ENCODE data around the gene ATP8B4.

Gene ATP8B4

DNA sequence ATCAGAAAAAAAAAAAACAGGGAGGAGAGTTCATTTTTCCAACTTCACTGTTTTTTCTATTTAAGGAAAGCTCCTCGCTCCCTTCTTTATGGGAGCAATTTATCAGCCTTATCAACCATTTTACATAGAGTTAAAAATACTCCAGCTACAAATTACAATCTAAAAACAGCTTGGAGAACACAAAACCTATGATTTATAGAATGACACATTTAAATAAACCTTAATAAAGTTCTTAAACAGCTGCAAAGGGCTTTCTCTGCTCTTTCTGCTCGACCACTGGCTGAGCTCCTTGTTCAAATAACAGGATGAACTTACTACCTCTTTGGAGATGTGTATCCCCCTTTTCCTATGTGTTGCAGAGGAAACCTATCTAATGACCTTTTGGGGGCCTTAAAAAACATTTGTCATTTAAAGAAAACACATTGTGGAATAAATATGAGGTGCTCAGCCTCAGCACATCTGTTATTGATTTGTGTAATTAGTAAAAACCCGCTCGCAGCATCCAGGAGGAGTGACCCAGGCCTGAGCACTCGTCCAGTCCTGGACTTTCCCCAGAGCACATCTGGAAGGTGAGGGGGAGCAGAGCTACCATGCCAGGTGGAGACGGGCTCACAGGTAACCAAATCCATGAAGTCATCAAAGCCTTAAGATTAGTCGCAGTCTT lies 231.2 kb downstream of the ATP8B4 start:
- no peak for DNase-seq (ENCODE audit: low read depth)
- no peak overlapping the region for H3K4me3 ChIP-seq (ENCODE audit: low read depth, low read length)
- TF ChIP-seq, protein P1, sequence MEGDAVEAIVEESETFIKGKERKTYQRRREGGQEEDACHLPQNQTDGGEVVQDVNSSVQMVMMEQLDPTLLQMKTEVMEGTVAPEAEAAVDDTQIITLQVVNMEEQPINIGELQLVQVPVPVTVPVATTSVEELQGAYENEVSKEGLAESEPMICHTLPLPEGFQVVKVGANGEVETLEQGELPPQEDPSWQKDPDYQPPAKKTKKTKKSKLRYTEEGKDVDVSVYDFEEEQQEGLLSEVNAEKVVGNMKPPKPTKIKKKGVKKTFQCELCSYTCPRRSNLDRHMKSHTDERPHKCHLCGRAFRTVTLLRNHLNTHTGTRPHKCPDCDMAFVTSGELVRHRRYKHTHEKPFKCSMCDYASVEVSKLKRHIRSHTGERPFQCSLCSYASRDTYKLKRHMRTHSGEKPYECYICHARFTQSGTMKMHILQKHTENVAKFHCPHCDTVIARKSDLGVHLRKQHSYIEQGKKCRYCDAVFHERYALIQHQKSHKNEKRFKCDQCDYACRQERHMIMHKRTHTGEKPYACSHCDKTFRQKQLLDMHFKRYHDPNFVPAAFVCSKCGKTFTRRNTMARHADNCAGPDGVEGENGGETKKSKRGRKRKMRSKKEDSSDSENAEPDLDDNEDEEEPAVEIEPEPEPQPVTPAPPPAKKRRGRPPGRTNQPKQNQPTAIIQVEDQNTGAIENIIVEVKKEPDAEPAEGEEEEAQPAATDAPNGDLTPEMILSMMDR (conservative IDR thresholded peaks at IDR 0.05; ENCODE audit: low read depth, low read length): no peak

DNA sequence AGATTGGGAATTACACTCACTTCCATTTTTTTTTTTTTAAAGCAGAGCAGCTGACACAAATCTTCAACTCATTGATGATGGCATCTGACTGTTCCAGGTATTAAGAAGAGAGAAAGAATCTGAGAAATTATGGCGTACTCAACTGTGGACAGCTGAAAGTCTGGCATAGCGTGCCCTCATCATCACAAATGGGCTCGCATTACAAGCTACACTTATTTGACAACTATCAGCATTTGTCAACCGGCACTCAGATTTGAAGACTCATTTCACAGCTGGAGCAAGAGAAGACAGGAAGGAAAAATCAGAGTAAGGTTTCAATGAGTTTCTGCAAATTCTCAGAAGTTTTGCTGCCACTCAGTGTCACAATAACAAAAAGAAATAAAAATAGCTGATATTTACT lies 235.9 kb downstream of the ATP8B4 start:
- H3K4me3 ChIP-seq (ENCODE audit: low read depth, low read length): no peak overlapping the region
- TF ChIP-seq, protein P1 (conservative IDR thresholded peaks at IDR 0.05; ENCODE audit: low read depth, low read length): no peak
- no peak for DNase-seq (ENCODE audit: low read depth)

DNA sequence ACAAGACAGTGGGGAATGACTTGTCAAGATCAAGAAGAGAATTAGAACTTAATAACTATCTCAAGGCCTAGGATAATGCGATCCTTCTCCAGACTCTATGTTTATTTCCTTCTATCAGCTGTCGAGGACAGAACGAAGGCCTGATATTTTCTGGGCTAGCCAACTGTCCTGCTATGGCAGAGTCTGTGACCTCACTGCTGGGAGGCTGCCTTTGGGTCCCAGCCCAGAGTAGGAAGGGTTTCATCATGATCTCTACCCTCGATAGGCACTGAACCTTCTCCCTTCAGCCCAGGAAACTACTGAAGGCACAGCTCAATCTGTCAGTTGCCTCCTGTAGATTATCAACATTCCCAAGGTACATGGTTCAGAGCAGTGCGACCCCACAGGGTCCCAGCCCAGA lies 237.2 kb downstream of the ATP8B4 start:
- DNase-seq (ENCODE audit: low read depth): no peak
- TF ChIP-seq, protein P1 (conservative IDR thresholded peaks at IDR 0.05; ENCODE audit: low read depth, low read length): no peak
- H3K4me3 ChIP-seq (ENCODE audit: low read depth, low read length): no peak overlapping the region

DNA sequence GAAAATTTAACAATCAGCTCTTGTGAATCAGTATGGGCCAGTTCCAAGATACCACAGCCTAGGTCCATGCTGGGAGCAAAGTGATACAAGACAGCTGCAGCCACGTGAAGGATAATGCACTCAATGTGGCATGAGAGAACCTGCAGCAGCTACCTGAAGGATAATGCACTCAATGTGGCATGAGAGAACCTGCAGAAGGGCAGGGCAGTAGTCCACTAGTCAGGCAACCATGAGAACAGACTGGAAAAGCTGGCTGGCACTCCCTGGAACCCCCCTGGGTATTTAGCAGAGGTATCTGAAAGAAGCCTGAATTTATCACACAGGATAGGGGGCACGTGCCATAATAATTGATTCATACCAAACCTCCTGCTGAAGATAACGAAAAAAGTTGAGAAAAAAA lies 237.6 kb downstream of the ATP8B4 start:
- no peak for DNase-seq (ENCODE audit: low read depth)
- TF ChIP-seq, protein P1 (conservative IDR thresholded peaks at IDR 0.05; ENCODE audit: low read depth, low read length): no peak
- no peak overlapping the region for H3K4me3 ChIP-seq (ENCODE audit: low read depth, low read length)

DNA sequence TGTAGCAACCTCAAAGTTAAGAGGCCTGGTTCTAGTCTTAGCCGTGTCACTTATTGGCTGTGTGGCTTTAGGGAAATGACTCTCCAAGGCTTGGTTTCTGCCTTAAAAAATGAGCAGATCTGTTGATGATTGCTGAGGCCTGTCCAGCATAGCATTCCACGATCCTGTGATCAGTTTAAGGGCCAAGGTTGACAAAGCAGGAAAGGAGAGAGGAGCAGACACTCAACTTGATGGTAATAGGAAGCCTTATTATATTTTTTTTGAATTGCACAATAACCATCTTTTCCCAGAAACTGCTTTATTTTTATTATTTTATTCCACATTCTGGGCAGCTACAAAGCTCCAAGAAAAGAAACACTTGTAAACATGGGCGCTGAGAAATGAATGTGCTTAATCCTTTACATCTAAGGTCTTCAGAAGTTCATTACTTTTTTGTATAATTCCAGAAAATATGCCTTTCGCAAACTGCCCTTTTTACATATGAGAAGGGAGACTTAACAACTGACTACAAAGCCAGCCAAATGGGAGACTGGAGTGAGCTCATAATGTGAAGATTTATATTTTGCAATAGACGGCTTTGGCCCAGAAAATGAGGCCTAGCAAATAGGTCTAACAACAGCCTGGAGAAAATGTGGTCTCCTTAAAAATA lies 241.0 kb downstream of the ATP8B4 start:
- TF ChIP-seq, protein P1 (conservative IDR thresholded peaks at IDR 0.05; ENCODE audit: low read depth, low read length): no peak
- H3K4me3 ChIP-seq (ENCODE audit: low read depth, low read length): no peak overlapping the region
- peak; percentile 89 for DNase-seq (ENCODE audit: low read depth)

DNA sequence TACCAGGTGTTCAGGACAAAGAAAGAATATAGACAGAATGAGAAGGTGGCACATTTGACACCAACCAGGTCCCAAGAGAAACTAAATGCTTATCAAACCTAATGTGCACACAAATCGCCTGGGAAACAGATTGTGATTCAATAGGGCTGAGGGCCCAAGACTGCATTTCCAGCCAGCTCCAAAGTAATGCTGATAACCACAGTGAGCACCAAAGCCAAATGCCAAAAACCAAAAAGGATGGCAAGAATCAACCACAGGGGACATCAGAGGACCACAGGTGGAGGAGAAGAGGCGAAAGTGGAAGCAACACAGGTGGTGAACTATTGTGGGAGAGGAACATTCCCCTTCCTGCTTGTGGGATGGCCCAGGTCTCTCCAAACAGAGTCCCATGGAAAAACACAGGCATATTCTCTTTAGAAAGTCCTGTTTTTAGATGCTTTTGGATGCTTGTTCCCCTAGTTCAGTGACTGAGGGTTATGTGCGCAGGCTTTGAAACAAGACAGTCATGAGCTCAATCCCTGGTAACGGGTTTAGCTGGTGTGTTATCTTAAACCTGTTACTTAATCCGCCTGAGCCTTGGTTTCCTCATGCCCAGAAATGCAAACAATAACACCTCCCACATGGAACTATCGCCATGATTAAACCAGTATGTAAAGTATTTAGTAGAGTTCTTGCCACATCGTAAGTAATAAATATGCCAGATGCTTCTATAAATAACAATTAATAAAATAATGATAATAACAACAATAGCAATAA lies 241.7 kb downstream of the ATP8B4 start:
- TF ChIP-seq, protein P1 (conservative IDR thresholded peaks at IDR 0.05; ENCODE audit: low read depth, low read length): no peak
- H3K4me3 ChIP-seq (ENCODE audit: low read depth, low read length): no peak overlapping the region
- peak; percentile 71 for DNase-seq (ENCODE audit: low read depth)

Measured in choroid plexus epithelial cell (primary cell).